Rectal smooth muscle tissue (tissue), 1 donor: ENCODE measurements around the gene MCRIP2.

Experiments used
- H3K27ac ChIP-seq: one replicate; pipeline ENCODE4 v1.7.0; 2013; ENCODE audit warnings: low read depth, low read length, inconsistent platforms
- H3K27me3 ChIP-seq: one replicate; pipeline ENCODE4 v1.7.0; 2013; ENCODE audit warnings: low read length; ENCODE audit not compliant: control insufficient read depth, insufficient read depth
- H3K36me3 ChIP-seq: one replicate; pipeline ENCODE4 v1.7.0; 2013; ENCODE audit warnings: low read length; ENCODE audit not compliant: control insufficient read depth, insufficient read depth
- H3K4me1 ChIP-seq: one replicate; pipeline ENCODE4 v1.7.0; 2013; ENCODE audit warnings: low read length; ENCODE audit not compliant: control insufficient read depth, insufficient read depth
- H3K4me3 ChIP-seq: one replicate; pipeline ENCODE4 v1.7.0; 2013; ENCODE audit warnings: low read length
- H3K9ac ChIP-seq: one replicate; pipeline ENCODE4 v1.7.0; 2013; ENCODE audit warnings: low read length

The MCRIP2 gene

GRCh38 chr16:621526-622105 lies 20.0 kb upstream of the MCRIP2 start:
- H3K4me1 ChIP-seq: peaks cover 6% of the 10 kb centered on the region
- no peak overlapping the region for H3K27ac ChIP-seq
- no peaks in the 10 kb centered on the region for H3K27me3 ChIP-seq
- H3K36me3 ChIP-seq: peaks cover 6% of the 10 kb centered on the region
- H3K4me3 ChIP-seq: no peak overlapping the region
- no peak overlapping the region for H3K9ac ChIP-seq

- no peak overlapping the region for H3K4me3 ChIP-seq
- no peak overlapping the region for H3K9ac ChIP-seq
- H3K27ac ChIP-seq: peak overlapping the region; percentile 61
- peaks cover 6% of the 10 kb centered on the region for H3K36me3 ChIP-seq
- H3K4me1 ChIP-seq: peaks cover 6% of the 10 kb centered on the region
- no peaks in the 10 kb centered on the region for H3K27me3 ChIP-seq
Measured at GRCh38 chr16:622920-623280, 18.7 kb upstream of the MCRIP2 start.

GRCh38 chr16:624526-625070 lies 17.0 kb upstream of the MCRIP2 start:
- Histone ChIP-seq H3K4me3 (no peak overlapping the region), H3K36me3 (peaks cover 4% of the 10 kb centered on the region), H3K4me1 (peaks cover 6% of the 10 kb centered on the region), H3K9ac (no peak overlapping the region), H3K27me3 (no peaks in the 10 kb centered on the region), H3K27ac (no peak overlapping the region)

GRCh38 chr16:625117-625976 lies 16.3 kb upstream of the MCRIP2 start:
- no peaks in the 10 kb centered on the region for H3K27me3 ChIP-seq

GRCh38 chr16:625977-626765 lies 15.5 kb upstream of the MCRIP2 start:
- H3K27me3 ChIP-seq: no peaks in the 10 kb centered on the region
- H3K27ac ChIP-seq: peak overlapping the region; percentile 31
- H3K4me3 ChIP-seq: no peak overlapping the region
- peaks cover 6% of the 10 kb centered on the region for H3K4me1 ChIP-seq
- H3K9ac ChIP-seq: no peak overlapping the region
- peaks cover 4% of the 10 kb centered on the region for H3K36me3 ChIP-seq

More at GRCh38 chr16:625117-625976, 16.3 kb upstream of the MCRIP2 start:
- H3K4me1 ChIP-seq: peaks cover 6% of the 10 kb centered on the region
- H3K4me3 ChIP-seq: no peak overlapping the region
- H3K27ac ChIP-seq: no peak overlapping the region
- no peak overlapping the region for H3K9ac ChIP-seq
- H3K36me3 ChIP-seq: peaks cover 4% of the 10 kb centered on the region

GRCh38 chr16:626787-627453 lies 14.7 kb upstream of the MCRIP2 start:
- no peak overlapping the region for H3K4me3 ChIP-seq
- peaks cover 4% of the 10 kb centered on the region for H3K36me3 ChIP-seq
- no peaks in the 10 kb centered on the region for H3K27me3 ChIP-seq
- H3K27ac ChIP-seq: peak overlapping the region; percentile 32
- peaks cover 2% of the 10 kb centered on the region for H3K4me1 ChIP-seq
- no peak overlapping the region for H3K9ac ChIP-seq

GRCh38 chr16:627454-628239 lies 14.0 kb upstream of the MCRIP2 start:
- no peak overlapping the region for H3K4me3 ChIP-seq
- no peak overlapping the region for H3K27ac ChIP-seq

GRCh38 chr16:628321-629061 lies 13.1 kb upstream of the MCRIP2 start:
- peaks cover 2% of the 10 kb centered on the region for H3K27me3 ChIP-seq
- peaks cover 4% of the 10 kb centered on the region for H3K36me3 ChIP-seq
- H3K4me1 ChIP-seq: no peaks in the 10 kb centered on the region
- no peak overlapping the region for H3K27ac ChIP-seq
- H3K9ac ChIP-seq: no peak overlapping the region
- H3K4me3 ChIP-seq: no peak overlapping the region

More at GRCh38 chr16:627454-628239, 14.0 kb upstream of the MCRIP2 start:
- Histone ChIP-seq H3K36me3 (peaks cover 4% of the 10 kb centered on the region), H3K27me3 (peaks cover 2% of the 10 kb centered on the region), H3K4me1 (no peaks in the 10 kb centered on the region), H3K9ac (no peak overlapping the region)

GRCh38 chr16:629185-629832 lies 12.3 kb upstream of the MCRIP2 start:
- H3K4me3 ChIP-seq: no peak overlapping the region
- peaks cover 2% of the 10 kb centered on the region for H3K27me3 ChIP-seq
- peaks cover 4% of the 10 kb centered on the region for H3K36me3 ChIP-seq
- no peak overlapping the region for H3K9ac ChIP-seq
- no peaks in the 10 kb centered on the region for H3K4me1 ChIP-seq
- H3K27ac ChIP-seq: no peak overlapping the region

GRCh38 chr16:629833-630248 lies 11.8 kb upstream of the MCRIP2 start:
- Histone ChIP-seq H3K27me3 (peaks cover 2% of the 10 kb centered on the region), H3K9ac (no peak overlapping the region), H3K4me3 (no peak overlapping the region), H3K36me3 (peaks cover 4% of the 10 kb centered on the region), H3K27ac (no peak overlapping the region), H3K4me1 (no peaks in the 10 kb centered on the region)
